HUDEP-2 (cell line): ENCODE data around the gene KDM5C.

Source experiments
- DNase-seq, 76 experiments: peaks; one replicate each; lab custom pipeline; 2025; ENCODE audit not compliant: unreplicated experiment in 76 of 76; lab: John Stamatoyannopoulos, UW

The KDM5C gene

DNA sequence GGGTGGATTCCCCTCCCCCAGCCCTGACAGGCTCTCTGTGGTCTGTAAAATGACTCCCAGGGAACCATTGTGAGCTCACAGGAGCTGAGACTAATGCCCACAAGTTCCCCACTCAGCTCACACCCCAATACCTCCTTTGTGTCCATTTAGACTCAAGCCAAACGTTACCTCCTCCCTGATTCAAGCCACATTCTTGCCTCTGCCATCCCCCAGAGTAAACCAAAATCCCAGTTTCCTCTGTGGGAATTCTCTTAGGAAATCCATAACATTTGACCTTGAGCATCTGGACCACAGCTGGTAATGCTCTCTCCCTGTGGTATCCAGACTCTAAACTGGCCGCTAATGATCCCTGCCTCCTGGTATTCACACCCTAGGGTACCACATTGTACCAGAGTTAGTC lies 26.3 kb upstream of the KDM5C start:
- no peak for DNase-seq

DNA sequence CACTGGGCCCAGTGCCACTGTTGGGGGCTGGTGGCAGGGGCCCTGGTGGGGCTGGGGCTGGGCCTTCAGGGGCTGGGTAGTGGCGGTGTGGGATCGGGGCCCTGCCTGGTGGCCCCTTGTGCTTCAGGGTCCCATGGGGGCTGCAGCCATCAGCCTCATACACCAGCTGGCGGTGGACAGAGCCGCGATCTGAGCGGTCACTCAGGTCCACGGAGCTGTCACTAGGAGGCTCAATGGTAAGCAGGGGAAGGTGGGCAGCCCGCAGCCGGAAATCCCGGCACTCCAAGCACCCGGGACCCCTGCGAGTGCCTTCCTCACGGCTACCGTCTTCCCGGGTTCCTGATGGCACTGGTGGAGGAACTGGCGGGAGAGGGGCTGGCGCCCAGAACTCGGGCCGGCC lies 25.5 kb upstream of the KDM5C start:
- DNase-seq = no peak

DNA sequence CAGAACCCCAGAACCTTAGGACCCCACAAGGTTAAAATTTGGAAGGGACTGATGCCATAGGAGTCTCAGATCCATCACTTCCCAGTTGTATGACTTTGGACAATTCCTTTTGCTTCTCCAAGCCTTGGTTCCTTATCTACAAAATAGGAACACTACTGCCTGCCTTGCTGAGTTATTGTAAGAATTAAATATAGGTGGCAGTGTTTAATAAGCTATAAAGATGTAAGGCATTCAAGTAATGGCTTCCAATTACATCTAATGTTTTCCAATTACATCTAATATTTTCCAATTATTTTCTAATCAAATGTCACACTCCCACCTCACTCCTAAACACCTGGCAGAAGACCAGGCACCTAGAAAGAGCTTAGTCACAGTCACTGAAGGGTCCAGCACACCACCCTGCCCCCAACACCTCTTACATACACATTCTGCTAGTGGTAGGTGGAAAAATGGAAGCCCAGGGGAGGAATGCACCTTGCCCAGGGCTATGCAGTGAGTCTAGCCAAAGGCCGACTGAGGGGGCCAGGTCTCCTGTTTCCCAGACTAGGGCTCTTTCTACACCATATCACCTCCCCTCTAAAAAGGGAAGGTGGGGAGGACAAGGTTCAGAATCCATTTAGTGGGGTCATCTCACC lies 24.5 kb upstream of the KDM5C start:
- DNase-seq = no peak

DNA sequence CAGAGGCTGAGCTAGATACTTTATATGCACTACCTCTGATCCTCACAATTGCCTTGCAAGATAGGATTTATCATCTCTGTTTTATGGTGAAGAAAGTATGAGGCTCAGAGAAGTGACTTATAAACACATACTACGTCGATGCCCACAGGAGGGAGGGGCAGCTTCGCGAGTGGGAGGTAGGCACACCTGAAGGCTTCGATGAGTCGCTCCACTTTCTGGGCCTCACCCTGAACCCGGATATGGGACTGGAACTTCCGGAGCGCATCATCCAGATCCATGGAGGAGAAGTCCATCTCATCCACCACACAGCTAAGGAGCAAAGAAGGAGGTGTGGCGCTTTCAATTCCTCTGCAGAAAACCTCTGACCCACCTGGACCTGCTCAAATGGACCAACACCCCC lies 22.9 kb upstream of the KDM5C start:
- no peak for DNase-seq

DNA sequence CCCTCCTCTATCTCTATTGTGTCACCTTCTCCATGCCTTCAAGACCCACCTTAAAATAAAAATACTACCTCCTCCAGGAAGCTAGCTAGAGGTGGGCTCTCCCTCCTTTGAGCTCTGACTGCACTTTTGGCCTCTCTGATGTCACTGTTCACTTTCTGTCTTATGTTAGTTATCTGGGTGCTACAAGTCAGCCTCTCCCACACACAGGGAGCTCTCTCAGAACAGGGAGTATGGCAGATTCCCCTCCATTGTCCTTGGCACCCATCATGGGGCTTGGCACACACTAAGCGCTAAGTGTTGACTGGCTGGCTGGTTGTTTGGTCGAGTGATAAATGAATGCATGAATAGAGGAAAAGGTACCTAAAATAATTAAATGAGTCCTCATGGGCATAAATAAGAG lies 21.2 kb upstream of the KDM5C start:
- peak in 2 of 76 experiments; percentile 0 to 2 for DNase-seq

DNA sequence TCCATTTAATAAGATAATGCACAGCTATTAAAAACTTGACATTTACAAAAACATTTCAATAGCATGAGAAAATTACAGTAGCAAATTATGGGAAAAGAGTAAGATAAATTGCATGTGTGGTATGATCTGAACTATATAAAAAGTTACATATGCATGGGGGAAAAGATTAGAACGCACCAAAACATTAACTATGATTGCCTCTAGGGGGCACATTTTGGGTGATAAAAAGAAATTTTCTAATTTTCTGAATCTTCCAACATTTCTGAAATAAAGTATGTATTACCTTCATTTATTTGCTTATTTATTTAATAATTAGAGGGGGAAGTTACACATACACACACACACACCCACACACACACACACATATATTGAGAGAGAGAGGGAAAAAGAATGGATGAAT lies 19.6 kb upstream of the KDM5C start:
- DNase-seq = no peak

DNA sequence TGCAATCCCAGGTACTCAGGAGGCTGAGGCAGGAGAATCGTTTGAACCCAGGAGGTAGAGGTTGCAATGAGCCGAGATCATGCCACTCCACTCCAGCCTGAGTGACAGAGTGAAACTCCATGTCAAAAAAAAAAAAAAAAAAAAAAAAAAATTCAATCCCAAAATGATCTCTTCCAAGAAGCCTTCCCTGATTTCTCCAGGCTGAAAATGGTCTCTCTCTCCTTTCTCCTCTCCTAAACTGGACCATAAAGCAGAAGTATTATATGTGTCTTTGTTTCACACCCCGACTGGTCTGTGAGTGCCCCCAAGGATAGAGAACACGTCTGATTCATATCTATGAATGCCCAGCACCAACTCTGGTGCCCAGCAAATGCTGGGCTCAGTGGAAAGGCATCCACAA lies 17.3 kb upstream of the KDM5C start:
- DNase-seq = no peak

DNA sequence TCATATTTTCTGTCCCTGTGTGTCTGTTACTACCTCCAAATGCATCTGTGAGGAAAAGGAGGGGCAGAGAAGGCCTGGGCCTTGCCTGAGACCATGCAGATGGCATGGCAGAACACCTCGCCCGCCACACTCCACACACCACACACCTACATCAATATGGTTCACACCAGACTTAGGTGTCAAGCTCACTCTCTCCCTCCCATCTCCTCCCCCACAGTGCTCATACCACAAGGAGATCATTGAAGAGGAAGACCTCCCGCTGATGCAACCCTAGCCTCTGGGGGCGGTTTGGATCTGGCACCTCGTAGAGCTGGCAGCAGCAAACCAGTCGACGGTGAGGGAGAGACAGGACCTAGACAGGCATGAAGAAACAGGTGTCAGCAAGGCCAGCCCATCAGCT lies 16.6 kb upstream of the KDM5C start:
- no peak for DNase-seq

DNA sequence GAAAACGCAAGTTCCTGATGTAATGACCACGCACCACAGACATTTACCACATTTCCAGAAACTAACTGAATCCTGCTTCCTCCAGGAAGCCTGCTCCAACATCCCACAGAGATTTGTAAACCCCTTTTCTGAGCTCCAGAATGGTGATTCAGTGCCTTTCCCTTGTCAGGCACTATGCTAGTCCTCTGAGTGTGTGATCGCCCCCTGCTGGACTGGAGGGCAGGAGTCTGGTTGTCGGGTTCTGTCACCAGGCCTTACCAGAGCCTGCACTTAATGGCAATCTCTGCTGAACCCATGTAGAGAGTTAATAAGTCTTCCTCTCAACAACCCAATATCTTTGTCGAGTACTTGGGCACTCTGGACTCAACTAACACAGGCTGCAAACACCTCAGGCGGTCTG lies 14.5 kb upstream of the KDM5C start:
- peak in 14 of 76 experiments; percentile 1 to 22 (median 8) for DNase-seq

DNA sequence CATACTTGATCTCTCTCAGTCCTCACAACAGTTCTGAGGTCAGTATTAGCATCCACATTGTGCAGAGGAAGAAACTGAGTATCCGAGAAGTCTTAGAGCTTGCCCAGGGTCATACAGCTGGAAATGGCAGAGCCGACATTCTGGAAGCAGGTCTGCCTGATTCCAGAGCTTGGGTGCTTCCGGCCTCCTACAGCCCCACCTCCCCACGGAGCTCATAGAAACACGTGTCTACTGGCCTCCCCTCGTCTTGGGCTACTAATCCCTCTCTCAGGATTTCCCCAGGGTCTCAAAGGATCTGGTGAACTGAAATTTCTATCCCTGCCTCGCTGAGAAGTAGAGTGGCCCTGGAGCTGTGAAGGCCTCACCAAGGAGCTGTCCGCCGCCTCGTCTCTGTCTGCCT lies 12.0 kb upstream of the KDM5C start:
- DNase-seq = no peak

DNA sequence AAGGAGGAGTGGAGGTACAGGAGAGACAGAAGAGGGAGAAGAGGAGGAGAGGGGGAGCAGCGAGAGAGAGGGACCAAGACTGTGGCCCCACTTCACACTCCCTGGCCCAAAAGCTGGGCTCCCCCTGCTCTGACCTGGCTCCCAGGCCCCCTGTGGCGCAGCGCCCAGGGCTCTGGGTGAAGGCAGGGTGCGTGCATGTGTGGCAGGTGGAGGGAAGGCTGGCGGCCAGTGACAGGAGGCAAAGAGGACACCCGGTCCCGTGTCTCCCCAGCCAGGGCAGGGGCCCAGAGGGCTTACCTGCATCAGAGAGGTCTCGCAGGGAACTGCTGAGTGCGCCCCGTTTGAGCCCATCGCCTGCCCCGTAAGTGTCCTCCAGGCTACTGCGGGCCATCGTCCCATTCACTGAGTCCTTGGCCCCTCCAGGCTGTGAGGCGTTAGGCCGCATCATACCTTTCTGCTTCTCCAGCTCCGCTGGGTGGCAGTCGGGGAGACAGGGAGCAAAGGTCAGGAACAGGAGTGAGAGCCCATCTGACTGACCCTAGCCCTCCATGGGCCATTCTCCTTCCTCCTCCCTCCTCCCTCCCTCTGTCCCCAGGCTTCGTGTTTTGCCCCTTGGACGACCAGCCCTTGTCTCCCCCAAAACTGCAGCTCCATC lies 11.1 kb upstream of the KDM5C start:
- no peak for DNase-seq

DNA sequence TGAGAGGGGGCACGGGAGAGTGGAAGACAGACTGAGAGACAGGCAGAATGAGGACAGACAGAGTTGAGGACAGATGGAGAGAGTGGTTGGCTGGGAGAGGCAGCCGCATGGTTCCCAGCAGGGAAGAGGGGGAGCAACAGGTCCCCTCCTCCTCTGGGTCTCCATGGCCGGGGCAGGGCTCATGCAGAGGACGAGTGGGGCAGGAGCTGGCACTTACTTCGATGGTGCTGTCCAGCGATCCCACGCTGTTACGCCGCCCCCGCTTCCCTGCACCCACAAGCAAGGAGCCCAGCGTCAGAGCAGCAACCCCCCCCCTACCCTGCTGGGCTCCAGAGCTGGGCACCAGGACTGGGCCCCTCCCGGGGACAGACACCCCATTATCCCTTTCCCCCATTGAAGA lies 10.6 kb upstream of the KDM5C start:
- DNase-seq = no peak

DNA sequence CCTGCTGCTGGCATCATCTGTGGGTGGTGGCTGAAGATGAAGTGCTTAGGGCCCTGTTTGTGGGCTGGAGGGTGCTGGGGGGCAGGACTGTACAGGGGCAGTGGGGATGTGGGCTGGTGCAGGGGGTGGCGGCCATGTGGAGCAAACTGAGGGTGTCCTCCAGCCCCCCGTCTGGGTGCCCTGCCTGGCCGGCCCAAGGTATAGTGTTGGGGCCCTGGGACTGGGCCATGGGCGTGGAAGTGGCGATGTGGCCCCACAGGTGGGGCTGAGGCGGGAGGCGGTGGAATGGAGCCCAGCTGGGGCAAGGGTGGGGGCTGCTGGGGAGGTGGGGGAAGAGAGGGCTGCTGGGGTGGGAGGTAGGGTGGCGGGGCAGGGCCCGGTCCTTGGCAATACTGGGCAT lies 9.5 kb upstream of the KDM5C start:
- DNase-seq = no peak

DNA sequence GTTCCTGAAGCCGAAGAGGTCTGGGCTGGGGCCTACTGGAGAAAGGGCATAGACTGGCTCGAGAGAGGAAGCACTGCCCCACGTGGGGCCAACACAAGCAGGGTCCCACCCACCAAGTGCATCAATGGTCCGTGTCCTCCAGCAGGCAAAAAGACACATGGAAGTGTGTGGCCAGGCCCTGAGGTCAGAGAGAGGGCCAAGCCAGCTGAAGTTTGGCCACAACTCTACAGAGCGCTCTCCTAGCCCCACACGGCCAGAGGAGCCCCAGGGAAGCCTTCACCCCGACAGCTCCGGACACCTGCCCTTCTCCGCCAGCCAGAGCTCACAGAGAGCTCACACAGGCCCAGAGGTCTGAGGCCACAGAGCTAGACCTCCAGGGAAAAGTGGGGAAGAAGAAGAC lies 8.5 kb upstream of the KDM5C start:
- DNase-seq = no peak

DNA sequence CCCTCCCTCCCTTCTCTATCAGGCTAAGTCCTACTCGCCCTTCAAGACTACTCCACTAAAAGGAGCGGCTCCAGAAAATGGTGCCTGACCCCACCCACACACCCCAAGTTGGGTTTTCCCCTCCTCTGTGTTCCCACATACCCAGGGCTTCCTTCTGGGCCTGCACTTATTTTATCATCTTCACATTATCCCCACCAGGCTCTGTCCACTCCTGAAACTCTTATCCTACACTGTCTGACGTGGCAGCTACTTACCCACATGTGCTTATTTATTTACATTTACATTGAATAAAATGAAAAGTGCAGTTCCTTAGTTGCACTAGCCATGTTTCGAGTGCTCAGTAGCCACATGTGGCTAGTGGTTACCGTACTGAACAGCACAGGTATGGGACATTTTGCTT lies 5.1 kb upstream of the KDM5C start:
- DNase-seq = no peak

DNA sequence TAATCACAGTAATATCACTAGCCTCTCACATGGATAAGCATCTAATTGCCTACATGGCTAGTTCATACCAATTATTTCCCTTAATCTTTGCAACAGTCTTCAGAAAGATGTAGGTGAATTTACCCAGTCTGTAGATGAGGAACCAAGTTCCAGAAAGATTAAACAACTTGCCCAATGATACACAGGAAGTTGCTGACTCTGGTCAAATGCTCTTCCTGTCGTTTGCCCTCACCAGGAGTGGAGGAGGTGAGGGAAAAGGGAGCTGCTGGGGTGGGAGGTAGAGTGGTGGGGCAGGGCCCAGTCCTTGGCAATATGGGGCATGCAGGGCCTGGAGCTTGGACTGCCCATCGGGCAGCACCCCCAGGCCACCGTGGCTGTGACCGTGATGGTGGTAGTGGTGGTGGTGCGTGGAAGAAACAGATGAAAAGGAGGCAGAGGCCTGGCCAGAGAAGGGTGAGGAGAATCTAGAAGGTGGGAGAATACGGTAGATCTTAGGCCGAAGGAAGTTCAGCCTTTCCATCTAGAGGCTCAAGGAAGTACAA lies 2.3 kb upstream of the KDM5C start:
- no peak for DNase-seq

DNA sequence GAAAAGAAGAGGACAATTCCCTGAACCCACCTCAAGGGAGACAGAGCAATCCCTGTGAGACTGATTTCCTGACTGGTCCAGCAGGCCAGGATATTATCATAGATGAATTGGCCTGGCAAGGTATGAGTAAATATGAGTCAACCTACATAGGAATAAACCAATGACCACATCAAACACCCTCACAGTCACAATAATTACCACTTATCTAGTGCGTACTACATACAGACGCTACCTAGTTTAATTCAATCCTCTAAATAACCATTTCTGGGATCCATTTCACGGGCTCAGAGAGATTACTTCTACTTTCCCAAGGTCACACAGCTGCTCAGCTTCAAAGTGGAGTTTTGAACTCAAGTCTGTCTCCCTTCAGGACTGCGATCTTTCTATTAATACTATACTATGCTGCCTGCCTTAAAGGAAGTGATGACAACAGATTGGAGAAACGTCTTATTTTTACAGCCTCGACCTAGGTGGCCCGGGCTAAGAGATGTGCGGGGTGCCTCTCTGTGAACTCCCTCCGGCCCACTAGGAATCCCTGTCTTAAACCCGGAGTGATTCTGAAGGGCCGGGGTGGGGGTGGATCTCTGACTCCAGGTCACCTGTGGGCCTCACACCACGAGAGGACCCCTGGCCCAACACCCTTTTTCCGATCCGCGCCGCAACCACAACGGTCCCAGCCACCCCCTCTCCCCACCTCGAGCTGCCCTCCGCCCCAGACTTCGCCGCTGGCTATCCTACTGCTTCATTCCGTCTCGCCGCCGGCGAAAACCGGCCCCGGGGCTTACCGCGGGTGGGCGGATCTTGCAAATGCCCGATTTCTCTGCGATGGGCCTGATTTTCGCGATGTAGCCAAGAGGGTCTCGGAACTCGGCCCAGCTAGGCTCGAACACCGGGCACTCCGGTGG lies 800 bp downstream of the KDM5C start:
- DNase-seq = peak in 1 of 76 experiments; percentile 3

DNA sequence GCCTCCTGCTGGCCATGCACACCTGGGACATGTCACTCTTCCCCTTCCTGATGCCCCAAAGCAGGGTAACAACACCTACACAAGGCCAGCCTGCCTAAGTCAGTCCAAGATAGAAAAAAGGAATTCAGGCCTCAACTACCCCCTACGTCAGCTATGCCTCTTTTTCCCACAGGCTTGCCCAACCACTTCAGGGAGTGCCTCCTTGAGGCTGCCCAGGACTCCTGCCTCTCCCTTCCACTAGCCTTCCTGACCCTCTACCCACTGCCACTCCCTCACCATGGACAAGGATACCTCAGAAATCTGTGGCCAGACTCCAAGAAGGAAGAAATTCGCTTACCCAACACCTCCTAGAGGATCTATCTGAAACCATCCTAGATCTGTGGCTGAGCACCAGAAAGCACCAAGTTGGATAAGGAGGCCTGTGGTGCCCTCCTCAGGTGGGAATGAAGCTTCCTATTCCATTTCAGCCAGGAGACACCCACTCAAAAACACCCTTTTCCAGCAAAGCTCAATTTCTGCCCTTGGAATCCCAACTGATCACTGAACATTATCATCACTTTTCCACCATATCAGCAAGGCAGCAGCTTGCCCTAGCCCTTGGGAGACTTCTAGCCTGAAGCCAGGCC lies 1.8 kb downstream of the KDM5C start:
- DNase-seq = no peak

DNA sequence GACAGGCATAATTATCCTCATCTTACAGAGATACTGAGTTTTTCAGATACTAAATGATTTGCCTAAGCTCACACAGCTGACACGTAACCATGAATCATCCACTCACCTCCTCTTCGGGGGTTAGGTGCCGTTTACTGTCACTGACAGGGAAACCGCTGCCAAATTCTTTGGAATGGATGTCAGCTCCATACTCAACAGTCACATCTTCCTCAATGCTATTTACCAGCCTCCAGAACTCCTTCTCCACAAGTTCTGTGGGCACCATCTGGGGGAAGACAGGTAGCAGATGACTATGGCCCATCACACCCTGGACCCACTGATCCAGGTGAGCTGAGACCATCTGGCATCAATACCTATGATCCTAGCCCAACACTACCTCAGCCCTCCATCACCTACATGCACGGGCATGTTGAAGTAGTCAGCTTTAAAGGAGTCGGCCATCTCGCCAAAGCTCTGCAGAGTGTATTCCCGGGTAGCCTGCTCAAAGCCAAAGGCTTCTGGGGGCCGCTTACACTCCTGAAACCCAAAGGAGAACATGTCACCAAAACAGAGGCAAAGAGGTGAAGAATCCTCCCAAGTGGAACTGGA lies 13.5 kb downstream of the KDM5C start:
- no peak for DNase-seq

DNA sequence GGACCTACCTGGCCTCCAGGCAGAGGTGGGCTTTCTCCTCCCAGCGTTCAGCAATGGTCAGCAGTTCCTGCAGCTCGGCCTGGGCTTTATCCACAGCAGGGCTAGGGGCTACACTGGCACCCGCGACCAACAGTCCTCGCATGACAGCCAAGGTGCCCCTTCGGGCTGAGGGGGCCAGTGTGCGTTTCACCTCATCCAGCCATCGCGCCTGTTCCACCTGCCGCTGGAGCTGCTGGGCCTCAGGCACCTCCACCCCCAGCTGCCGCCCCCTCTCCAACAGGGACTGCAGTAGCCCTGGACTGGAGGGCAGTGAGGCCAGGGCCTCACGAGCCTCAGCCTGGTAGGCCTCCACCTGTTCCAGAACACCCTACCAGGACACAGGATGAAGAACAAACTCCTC lies 28.3 kb downstream of the KDM5C start:
- no peak for DNase-seq

DNA sequence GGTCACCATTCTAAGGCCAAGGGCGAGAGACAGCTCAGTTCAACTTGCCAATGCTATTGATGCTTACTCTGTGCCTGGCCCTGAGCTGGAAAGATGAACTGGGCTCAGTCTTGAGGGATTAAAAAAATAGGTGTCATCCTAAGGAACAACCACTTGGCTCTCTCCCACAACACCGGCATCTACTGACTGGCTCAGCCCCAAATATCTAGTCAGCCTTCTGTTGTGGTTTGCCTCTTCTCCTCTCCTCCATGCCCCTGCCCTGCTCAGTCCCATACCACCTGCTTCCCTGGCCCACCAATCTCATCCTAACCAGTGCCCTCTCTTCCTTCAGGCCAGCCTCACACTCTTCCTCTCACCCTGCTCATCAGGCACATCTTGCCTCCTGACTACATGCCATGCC lies 29.6 kb downstream of the KDM5C start:
- no peak for DNase-seq
